GM21390 (cell line): ENCODE results near the gene RCAN2.

Experiments used
- ATAC-seq: cut with Tn5 transposase; IDR thresholded peaks from one replicate; pipeline ENCODE4 v1.9.1; 2021; ENCODE audit not compliant: unreplicated experiment

The RCAN2 gene

GRCh38 chr6:46491201-46491627 is at the start of gene RCAN2:
TSS of gene RCAN2 (minus strand) at chr6:46491449.
- ATAC-seq: peak; percentile 52

GRCh38 chr6:46539866-46540265 is 48.6 kb upstream of the RCAN2 start:
- ATAC-seq: no peak

GRCh38 chr6:46538800-46539480 is 47.7 kb upstream of the RCAN2 start:
- ATAC-seq: no peak

- no peak for ATAC-seq
These were observed 39.6 kb upstream of the RCAN2 start for GRCh38 chr6:46530896-46531295.

- ATAC-seq: no peak
These were observed 37.9 kb upstream of the RCAN2 start for GRCh38 chr6:46528961-46529750.

GRCh38 chr6:46526607-46527006 is 35.4 kb upstream of the RCAN2 start:
- ATAC-seq: no peak

- no peak for ATAC-seq
These were observed 34.3 kb upstream of the RCAN2 start for GRCh38 chr6:46525583-46525982.

GRCh38 chr6:46521464-46521971 is 30.3 kb upstream of the RCAN2 start:
- ATAC-seq: no peak

- ATAC-seq: no peak
These were observed 26.0 kb upstream of the RCAN2 start for GRCh38 chr6:46517202-46517601.

- ATAC-seq: no peak
These were observed 22.3 kb upstream of the RCAN2 start for GRCh38 chr6:46513533-46513932.

- no peak for ATAC-seq
These were observed 20.1 kb upstream of the RCAN2 start for GRCh38 chr6:46511320-46511719.

- no peak for ATAC-seq
These were observed 19.4 kb upstream of the RCAN2 start for GRCh38 chr6:46510651-46511050.

- ATAC-seq: no peak
These were observed 18.8 kb upstream of the RCAN2 start for GRCh38 chr6:46509981-46510510.

- ATAC-seq: no peak
These were observed 17.8 kb upstream of the RCAN2 start for GRCh38 chr6:46509063-46509462.

GRCh38 chr6:46507426-46507825 is 16.2 kb upstream of the RCAN2 start:
- ATAC-seq: no peak

GRCh38 chr6:46505693-46506512 is 14.7 kb upstream of the RCAN2 start:
- no peak for ATAC-seq

GRCh38 chr6:46504242-46504641 is 13.0 kb upstream of the RCAN2 start:
- no peak for ATAC-seq

- ATAC-seq: no peak
These were observed 11.4 kb upstream of the RCAN2 start for GRCh38 chr6:46502486-46503119.

GRCh38 chr6:46501136-46502089 is 10.2 kb upstream of the RCAN2 start:
- ATAC-seq: no peak

- no peak for ATAC-seq
These were observed 9.1 kb upstream of the RCAN2 start for GRCh38 chr6:46500382-46500781.
